HS-5 (cell line): ENCODE measurements around the gene LRRC52.

ENCODE experiments used
- DNase-seq: peaks from one replicate; pipeline ENCODE4 v3.0.0-alpha.2; 2012; ENCODE audit warnings: low read depth

The LRRC52 gene

GRCh38 chr1:165537356-165538109, 6.3 kb upstream of the LRRC52 start:
- no peak for DNase-seq

DNA sequence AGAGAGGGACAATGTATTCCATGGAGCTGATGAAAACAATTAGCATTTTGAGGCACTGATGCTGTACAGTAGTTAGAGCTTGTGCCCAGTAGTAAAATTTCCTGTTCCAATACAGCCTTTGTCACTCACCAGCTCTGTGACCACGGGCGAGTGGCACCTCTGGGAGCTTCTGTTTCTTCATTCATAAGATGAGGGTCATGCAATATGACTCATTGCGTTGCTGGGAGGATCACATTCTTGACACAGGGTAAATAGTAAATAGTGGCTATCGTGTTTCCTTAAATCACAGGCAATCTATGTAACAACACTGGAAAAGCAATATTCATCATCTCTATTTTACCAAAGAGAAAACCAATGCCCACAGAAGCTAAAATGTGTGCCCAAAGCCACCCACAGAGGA, 4.5 kb upstream of the LRRC52 start:
- no peak for DNase-seq

DNA sequence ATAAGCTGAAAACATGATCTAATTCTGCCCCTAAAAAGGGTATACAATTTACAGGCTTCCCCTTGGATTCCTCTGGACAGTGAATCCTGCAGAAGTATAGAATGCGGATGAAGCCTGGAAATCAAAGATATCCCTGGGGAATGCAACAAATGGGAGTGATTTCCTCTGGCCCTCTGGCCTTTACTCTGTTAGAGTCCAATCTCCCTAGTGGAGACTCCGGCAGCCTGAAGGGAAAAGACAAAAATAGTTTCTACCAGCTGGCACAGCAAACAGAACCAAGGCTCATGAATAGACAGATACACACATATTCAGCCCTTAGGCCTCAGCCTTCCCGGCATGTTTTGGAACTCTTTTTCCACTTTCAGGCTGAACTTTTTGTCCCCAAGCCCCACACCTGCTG, 3.9 kb upstream of the LRRC52 start:
- no peak for DNase-seq

GRCh38 chr1:165542015-165542631, 1.7 kb upstream of the LRRC52 start:
- DNase-seq = no peak

- no peak for DNase-seq
These were observed 1.2 kb upstream of the LRRC52 start for GRCh38 chr1:165542647-165543046.

DNA sequence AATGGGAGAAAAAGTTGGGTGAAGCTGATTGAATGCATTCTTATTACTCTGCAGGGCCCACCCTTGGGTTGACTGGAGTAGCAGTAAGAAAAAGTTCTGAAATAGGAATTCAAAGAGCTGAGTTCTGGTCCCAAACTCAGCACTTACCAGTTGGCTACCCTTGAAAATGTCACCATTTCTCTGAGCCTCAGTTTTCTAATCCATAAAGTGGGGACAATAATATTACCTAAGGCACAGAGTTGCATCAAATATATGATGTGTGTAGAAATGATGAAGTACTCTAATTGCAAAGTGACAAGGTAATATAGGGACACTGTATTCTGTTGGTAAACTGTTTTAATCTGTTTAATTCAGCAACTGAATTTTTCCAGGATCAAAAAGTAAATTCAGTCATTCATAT, 1.2 kb downstream of the LRRC52 start:
- DNase-seq = no peak

DNA sequence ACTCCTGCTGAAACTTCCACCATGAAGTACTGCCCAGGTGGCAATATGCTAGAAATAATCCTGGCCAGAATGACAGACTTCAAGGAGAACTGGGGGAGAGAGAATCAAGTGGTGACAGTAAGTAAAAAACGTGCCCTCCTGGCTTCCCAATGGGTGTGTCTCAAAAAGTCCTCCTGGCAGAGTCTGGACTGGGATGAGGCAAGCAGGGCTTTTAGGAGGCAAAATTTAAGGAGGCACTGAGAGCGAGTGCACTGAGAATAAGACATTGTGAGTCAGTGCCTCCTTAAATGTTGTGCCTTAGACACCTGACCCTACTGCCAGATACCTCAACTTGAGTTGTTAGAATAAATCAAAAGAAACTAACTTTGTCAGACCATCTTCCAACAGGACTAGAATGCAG, 2.2 kb downstream of the LRRC52 start:
- DNase-seq = no peak

- DNase-seq = no peak
These were observed 6.2 kb downstream of the LRRC52 start for GRCh38 chr1:165549973-165550372.

GRCh38 chr1:165551469-165551868, 7.7 kb downstream of the LRRC52 start:
- no peak for DNase-seq

DNA sequence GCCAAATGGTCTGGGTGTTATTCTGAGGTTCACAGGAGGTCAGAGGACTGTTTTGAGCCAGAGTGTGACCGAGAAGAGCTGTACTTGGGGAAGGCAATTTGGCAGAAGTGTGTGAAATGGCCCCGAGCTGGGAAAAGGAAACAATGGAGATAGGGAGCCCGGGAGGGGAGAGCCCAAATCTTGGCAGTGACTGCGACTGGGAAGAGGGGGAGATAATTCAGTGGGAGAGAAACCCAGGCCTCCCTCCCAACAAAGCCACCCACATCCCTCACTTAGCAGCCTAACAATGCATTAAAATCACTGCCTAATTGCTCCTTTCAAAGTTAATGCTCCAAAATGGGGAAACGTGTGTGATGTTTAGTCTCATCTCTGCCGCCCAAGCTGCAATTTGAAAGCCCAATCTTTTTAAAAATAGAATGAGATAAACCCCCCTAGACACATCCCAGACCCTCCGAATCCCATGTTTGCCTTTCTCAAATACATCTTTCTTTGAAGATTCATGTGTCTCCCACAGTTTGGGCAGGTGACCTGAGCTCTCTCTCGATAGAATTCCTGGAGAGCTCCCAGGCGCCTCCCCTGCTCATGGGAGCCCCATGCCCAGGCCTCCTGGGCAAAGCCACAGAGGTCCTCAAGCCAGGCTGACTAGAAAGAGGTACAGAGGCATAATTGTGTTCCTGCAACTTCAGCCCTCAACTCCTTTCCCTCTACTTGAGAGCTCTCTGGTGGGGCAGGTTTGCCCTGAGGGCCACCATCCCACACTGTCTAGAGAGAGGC, 17.3 kb downstream of the LRRC52 start:
- no peak for DNase-seq

GRCh38 chr1:165562571-165562970, 18.8 kb downstream of the LRRC52 start:
- no peak for DNase-seq

- DNase-seq = no peak
These were observed 19.8 kb downstream of the LRRC52 start for GRCh38 chr1:165563551-165563950.

- DNase-seq = no peak
These were observed 20.8 kb downstream of the LRRC52 start for GRCh38 chr1:165564561-165564960.

GRCh38 chr1:165565751-165566490, 22.1 kb downstream of the LRRC52 start:
- no peak for DNase-seq

- no peak for DNase-seq
These were observed 26.3 kb downstream of the LRRC52 start for GRCh38 chr1:165570078-165570477.

- no peak for DNase-seq
These were observed 30.0 kb downstream of the LRRC52 start for GRCh38 chr1:165573787-165574186.

DNA sequence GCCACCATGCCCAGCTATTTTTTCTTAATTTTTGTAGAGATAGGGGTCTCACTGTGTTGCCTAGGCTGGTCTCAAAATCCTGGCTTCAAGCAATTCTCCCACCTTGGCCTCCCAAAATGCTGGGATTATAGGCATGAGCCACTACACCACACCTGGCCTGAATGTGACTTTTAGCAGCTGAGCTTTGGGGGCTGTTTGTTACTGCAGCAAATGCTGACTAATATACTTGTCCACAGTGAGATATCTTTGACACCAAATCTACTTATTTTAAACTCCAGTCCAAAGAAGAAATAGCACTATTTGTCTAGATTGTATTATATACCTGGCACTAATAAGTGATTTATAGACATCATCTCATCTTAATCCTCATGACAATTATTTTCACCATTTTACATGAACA, 30.5 kb downstream of the LRRC52 start:
- no peak for DNase-seq

- DNase-seq = no peak
These were observed 31.8 kb downstream of the LRRC52 start for GRCh38 chr1:165575468-165576099.

- DNase-seq = no peak
These were observed 32.7 kb downstream of the LRRC52 start for GRCh38 chr1:165576536-165576935.

GRCh38 chr1:165577707-165578106, 33.9 kb downstream of the LRRC52 start:
- DNase-seq = no peak

DNA sequence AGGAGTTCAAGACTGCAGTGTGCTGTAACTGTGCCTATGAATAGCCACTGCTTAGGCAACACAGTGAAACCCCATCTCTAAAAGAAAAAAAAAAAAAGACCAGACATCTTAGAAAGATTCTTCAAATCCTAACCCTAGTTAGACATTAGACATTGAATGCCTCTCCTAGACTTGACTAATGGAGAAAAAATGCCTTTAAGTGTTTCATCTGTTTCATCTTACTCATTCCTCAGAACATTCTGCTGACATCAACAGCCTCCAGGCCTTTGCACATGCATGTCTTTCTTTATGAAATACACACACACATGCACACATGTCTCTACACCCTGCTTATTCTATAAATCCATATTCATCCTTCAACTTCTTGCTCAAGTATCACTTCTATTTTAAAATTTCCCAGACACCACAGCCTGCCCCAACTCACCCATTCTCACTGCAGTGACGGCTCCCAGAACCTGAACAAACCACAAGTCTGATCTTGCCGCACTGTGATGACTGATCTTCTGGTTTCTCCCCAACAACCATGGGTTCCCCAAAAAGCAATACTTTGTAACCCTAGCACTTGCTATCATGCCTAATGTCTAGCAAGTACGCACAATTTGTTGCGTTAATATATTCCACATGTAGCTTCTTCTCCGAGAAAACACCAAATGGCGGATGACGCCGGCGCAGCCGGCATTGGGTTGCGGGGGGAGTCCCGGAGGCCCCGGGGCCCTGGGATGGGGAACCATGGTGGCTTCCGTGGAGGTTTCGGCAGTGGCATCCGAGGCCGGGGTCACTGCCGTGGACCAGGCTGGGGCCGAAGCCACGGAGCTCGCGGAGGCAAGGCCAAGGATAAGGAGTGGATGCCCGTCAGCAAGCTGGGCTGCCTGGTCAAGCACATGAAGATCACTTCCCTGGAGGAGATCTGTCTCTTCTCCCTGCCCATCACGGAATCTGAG, 37.4 kb downstream of the LRRC52 start:
- no peak for DNase-seq
